Upper lobe of left lung (tissue), 6 donors: Measurements from ENCODE around the gene ARHGEF17. TPM values are rescaled to one million over a fixed set of nuclear protein-coding genes. Genes with fewer than 3 reads are reported as not detected.
"Not testable (repeated sequence)": the region's sequence is repeated elsewhere in the genome, so short reads cannot be mapped to it uniquely, and the experiment has no call there.

Experiments
- ATAC-seq, 2 donors: fragments of 200-7000 bp; cut with Tn5 transposase; one replicate each; pipeline ENCODE4 v1.9.1; 2022; ENCODE audit warnings: mild to moderate bottlenecking in 2 of 2, moderate library complexity in 2 of 2; ENCODE audit not compliant: low FRiP score in 2 of 2
- DNase-seq, 2 donors: peaks; one replicate each; pipeline ENCODE4 v3.0.0-alpha.2; 2019 to 2020
- H3K27ac ChIP-seq, 4 donors: fragments of 200-600 bp; sonication (generic); one replicate each; pipeline ENCODE4 v1.5.1; 2016 to 2019
- H3K27me3 ChIP-seq, 4 donors: fragments of 200-600 bp; sonication (generic); one replicate each; pipeline ENCODE4 v1.5.1; 2017 to 2019
- H3K36me3 ChIP-seq, 4 donors: fragments of 200-600 bp; sonication (generic); one replicate each; pipeline ENCODE4 v1.5.1; 2016 to 2019
- H3K4me1 ChIP-seq, 4 donors: fragments of 200-600 bp; sonication (generic); one replicate each; pipeline ENCODE4 v1.5.1; 2018 to 2019
- H3K4me3 ChIP-seq, 4 donors: fragments of 200-600 bp; sonication (generic); one replicate each; pipeline ENCODE4 v1.5.1; 2017 to 2019; ENCODE audit warnings: mild to moderate bottlenecking in 2 of 4, moderate library complexity in 1 of 4
- H3K9me3 ChIP-seq, 4 donors: fragments of 200-600 bp; sonication (generic); one replicate each; pipeline ENCODE4 v1.5.1; 2018 to 2019
- CTCF ChIP-seq, 6 experiments: fragments of 450-650 bp in 4 of 6; fragments of 200-600 bp in 2 of 6; sonication (generic) in 2 of 6; IDR thresholded peaks; one replicate each; pipeline ENCODE4 v1.5.1; 2016 to 2019; ENCODE audit warnings: antibody characterized with exemption in 6 of 6
- EP300 ChIP-seq, 4 donors: sonication (generic); formaldehyde crosslinking; IDR thresholded peaks; one replicate each; pipeline ENCODE4 v1.5.1; 2017; ENCODE audit warnings: antibody characterized with exemption in 4 of 4, control low read depth in 2 of 4
- POLR2A ChIP-seq, 4 donors: fragments of 450-650 bp; IDR thresholded peaks; one replicate each; pipeline ENCODE4 v1.5.1; 2016 to 2017; ENCODE audit warnings: antibody characterized with exemption in 4 of 4, mild to moderate bottlenecking in 2 of 4
- POLR2AphosphoS5 ChIP-seq, 2 donors: sonication (generic); formaldehyde crosslinking; IDR thresholded peaks; one replicate each; pipeline ENCODE4 v1.5.1; 2017; ENCODE audit warnings: antibody characterized with exemption in 2 of 2
- WGBS, 2 donors: methylation state at CpG; one replicate each; pipeline ENCODE4 v1.1.5; 2017 to 2018; 5-methylcytosine and 5-hydroxymethylcytosine counted together
- total RNA-seq, 6 donors: library from RNA; depleted of rRNA in 4 of 6; stranded (reverse); fragments of >200 nt in 4 of 6; gene quantifications; one replicate each; pipeline versions ENCODE4 v1.1.0 to v1.2.1, GENCODE V29; 2016 to 2021
- donor health status: DM: no; HTN: no; CAD: no; lungs with moderate emphysema.
- donor health status: DM: no; HTN: yes; CAD: no; lungs with severe emphysema.

The ARHGEF17 gene
- total RNA-seq, 6 donors from 2014 or later = 48.1 to 140 (median 65.1) TPM

GRCh38 chr11:73270016-73270854, 37.8 kb upstream of the ARHGEF17 start:
- no peaks in the 10 kb centered on the region for H3K36me3 ChIP-seq
- no peaks in the 10 kb centered on the region for H3K27me3 ChIP-seq
- DNase-seq (no peak), ATAC-seq (peak; percentile 1 to 25)
- no peaks in the 10 kb centered on the region for H3K9me3 ChIP-seq
- no peak overlapping the region for H3K4me3 ChIP-seq
- peak overlapping the region in 1 of 4 donors; percentile 40 for H3K27ac ChIP-seq
- peaks cover 13 to 37% (median 22%) of the 10 kb centered on the region in 4 donors for H3K4me1 ChIP-seq
- no peak for TF ChIP-seq EP300 (IDR thresholded peaks at IDR 0.05)
- TF ChIP-seq POLR2AphosphoS5 (IDR thresholded peaks at IDR 0.05) = no peak
- no peak for TF ChIP-seq POLR2A (IDR thresholded peaks at IDR 0.05)
- no peak for TF ChIP-seq CTCF (IDR thresholded peaks at IDR 0.05)
- 95% methylated on average over 4 of the region's 7 CpGs; no CpG with 5 or more reads in 1 of the 2 donors for WGBS, 2 donors

- Histone ChIP-seq H3K4me1 (peaks cover 13 to 37% (median 22%) of the 10 kb centered on the region in 4 donors), H3K9me3 (no peaks in the 10 kb centered on the region), H3K4me3 (no peak overlapping the region), H3K27ac (no peak overlapping the region), H3K36me3 (no peaks in the 10 kb centered on the region), H3K27me3 (no peaks in the 10 kb centered on the region)
- DNase-seq (no peak), ATAC-seq (no peak)
- WGBS, 2 donors = 87 to 90% methylated on average over 18 of the region's 18 CpGs
- no peak for TF ChIP-seq CTCF (IDR thresholded peaks at IDR 0.05)
- no peak for TF ChIP-seq POLR2AphosphoS5 (IDR thresholded peaks at IDR 0.05)
- no peak for TF ChIP-seq POLR2A (IDR thresholded peaks at IDR 0.05)
- TF ChIP-seq EP300 (IDR thresholded peaks at IDR 0.05) = no peak
These were observed 37.1 kb upstream of the ARHGEF17 start for GRCh38 chr11:73270855-73271477.

- H3K4me3 ChIP-seq, DNase-seq, H3K36me3 ChIP-seq, H3K27ac ChIP-seq, H3K27me3 ChIP-seq, H3K9me3 ChIP-seq, ATAC-seq: not testable (repeated sequence)
- 79 to 84% methylated on average over 10 of the region's 10 CpGs for WGBS, 2 donors
- peaks cover 13 to 37% (median 22%) of the 10 kb centered on the region in 4 donors for H3K4me1 ChIP-seq
These were observed 36.6 kb upstream of the ARHGEF17 start for GRCh38 chr11:73271478-73271865.

DNA sequence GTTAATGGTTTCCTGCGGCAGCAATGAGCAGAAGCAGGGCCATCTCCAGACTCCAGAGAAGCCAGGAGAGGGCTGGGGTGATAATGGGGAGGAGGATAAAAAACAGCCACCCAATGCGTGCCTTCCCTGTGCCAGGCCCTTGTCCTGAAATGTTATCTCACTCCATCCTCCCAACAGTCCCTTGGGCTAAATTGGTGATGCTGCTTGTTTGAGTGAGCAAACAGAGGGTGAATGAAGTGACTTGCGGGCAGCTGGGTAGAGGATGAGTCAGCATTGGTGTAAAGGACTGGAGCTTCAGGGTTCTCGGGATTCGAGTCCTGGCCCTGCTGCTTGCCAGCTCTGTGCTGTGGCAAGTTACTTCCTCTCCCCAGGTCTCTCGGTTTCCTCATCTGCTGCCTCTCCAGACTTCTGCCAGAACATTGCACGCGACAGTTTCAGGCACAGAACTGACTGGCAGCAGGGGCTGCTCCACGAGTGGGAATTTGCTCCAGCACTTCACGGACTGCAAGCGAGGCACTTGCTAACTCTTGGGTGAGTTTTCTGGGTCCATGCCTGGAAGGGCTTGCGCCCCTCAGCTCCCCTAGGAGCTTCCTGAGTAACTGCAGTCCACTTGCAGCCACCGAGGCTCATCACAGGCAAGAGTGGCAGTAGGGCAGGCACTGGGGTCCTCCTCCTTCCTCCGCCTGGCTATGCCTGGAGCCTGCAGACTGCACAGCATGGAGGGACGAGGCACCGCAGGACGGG, 36.0 kb upstream of the ARHGEF17 start, which contains the start of gene P2RY6:
P2RY6 (plus strand) TSS at position 403 of the 744 bp plus-strand sequence. CDS start 24,181 bp downstream, outside the sequence.
- H3K27me3 ChIP-seq = no peaks in the 10 kb centered on the region
- peaks cover 13 to 37% (median 22%) of the 10 kb centered on the region in 4 donors for H3K4me1 ChIP-seq
- H3K9me3 ChIP-seq = no peaks in the 10 kb centered on the region
- 74 to 78% methylated on average over 13 to 17 of the region's 17 CpGs for WGBS, 2 donors
- no peaks in the 10 kb centered on the region for H3K36me3 ChIP-seq
- DNase-seq (peak in 1 of 2 donors; percentile 74), ATAC-seq (peak; percentile 32 to 80)
- peak within 1 kb of the TSS in 1 of 4 donors; percentile 50 for H3K27ac ChIP-seq
- no peak within 1 kb of the TSS for H3K4me3 ChIP-seq
- no peak for TF ChIP-seq EP300 (IDR thresholded peaks at IDR 0.05)
- TF ChIP-seq POLR2A (IDR thresholded peaks at IDR 0.05) = peak in 1 of 4 donors; percentile 31

DNA sequence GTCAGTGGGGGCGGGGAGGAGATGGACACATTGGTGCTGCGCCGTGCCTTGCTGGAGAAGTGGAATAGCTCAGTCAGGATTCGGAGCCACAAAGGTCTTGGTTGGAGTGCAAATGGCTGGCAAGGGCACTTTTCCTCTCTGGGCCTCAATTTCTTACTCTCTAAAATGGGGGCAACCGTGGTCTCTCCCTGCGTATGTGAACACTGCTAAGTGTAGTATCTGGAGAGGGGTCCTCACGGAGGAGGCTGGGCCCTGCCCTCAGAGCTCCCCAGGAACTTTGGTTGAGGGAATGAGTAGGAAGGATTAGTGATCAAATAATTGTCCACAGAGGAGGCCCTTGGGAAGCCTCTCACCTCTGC, 35.4 kb upstream of the ARHGEF17 start:
- TF ChIP-seq POLR2A (IDR thresholded peaks at IDR 0.05) (no peak), EP300 (IDR thresholded peaks at IDR 0.05) (no peak), CTCF (IDR thresholded peaks at IDR 0.05) (no peak), POLR2AphosphoS5 (IDR thresholded peaks at IDR 0.05) (no peak)
- ATAC-seq = no peak
- Histone ChIP-seq H3K27me3 (no peaks in the 10 kb centered on the region), H3K27ac (peak overlapping the region in 1 of 4 donors; percentile 50), H3K4me3 (no peak overlapping the region), H3K4me1 (peaks cover 13 to 37% (median 22%) of the 10 kb centered on the region in 4 donors), H3K36me3 (no peaks in the 10 kb centered on the region), H3K9me3 (no peaks in the 10 kb centered on the region)
- 92% methylated on average over 7 of the region's 7 CpGs for WGBS, 2 donors
- no peak for DNase-seq
